ENCODE data around the gene PCDHB15. TPM values are rescaled to one million over a fixed set of nuclear protein-coding genes. Genes with fewer than 3 reads are reported as not detected.
"Not testable (repeated sequence)": the region's sequence is repeated elsewhere in the genome, so short reads cannot be mapped to it uniquely, and the experiment has no call there.

Gene PCDHB15
- polyA plus RNA-seq, result under 1 TPM in 1 of 3 donors, not detected in 2; 0.16 TPM

- H3K27ac Mint-ChIP-seq, result no peak within 1 kb of the TSS
These were observed at the start of gene PCDHB15 for GRCh38 chr5:141245250-141245717. PCDHB15 (plus strand) TSS chr5:141245395; CDS start chr5:141245579, 184 bp downstream.

GRCh38 chr5:141196363-141196762, 48.8 kb upstream of the PCDHB15 start:
- Mint-ChIP-seq H3K27ac (no peak overlapping the region), H3K27me3 (ENCODE audit: low read depth in 3 of 3) (peaks cover 4 to 21% (median 8%) of the 10 kb centered on the region in 3 donors)

More at GRCh38 chr5:141245250-141245717, at the start of gene PCDHB15:
- Mint-ChIP-seq H3K4me1 (no peaks in the 10 kb centered on the region), H3K36me3 (peaks cover 11 to 26% (median 18%) of the 10 kb centered on the region in 3 donors), H3K9me3 (peaks cover 33 to 90% (median 84%) of the 10 kb centered on the region in 6 donors), H3K4me3 (no peak within 1 kb of the TSS), H3K27me3 (ENCODE audit: low read depth in 3 of 3) (peaks cover 0 to 15% (median 15%) of the 10 kb centered on the region in 3 donors)
- DNase-seq, result no peak

GRCh38 chr5:141199359-141200235, 45.6 kb upstream of the PCDHB15 start, which contains the start of gene PCDHB11:
PCDHB11 (plus strand) TSS chr5:141199627; CDS start chr5:141199775, 148 bp downstream.
- H3K27me3 Mint-ChIP-seq (ENCODE audit: low read depth in 3 of 3), result peaks cover 2 to 21% (median 5%) of the 10 kb centered on the region in 3 donors
- H3K4me1 Mint-ChIP-seq, result no peaks in the 10 kb centered on the region
- H3K9me3 Mint-ChIP-seq, result peaks cover 15 to 66% (median 30%) of the 10 kb centered on the region in 6 donors
- H3K36me3 Mint-ChIP-seq, result peaks cover 0 to 8% (median 6%) of the 10 kb centered on the region in 3 donors
- no peak within 1 kb of the TSS for H3K27ac Mint-ChIP-seq
- no peak for DNase-seq
- no peak within 1 kb of the TSS for H3K4me3 Mint-ChIP-seq

More at GRCh38 chr5:141196363-141196762, 48.8 kb upstream of the PCDHB15 start:
- H3K36me3 Mint-ChIP-seq, result peaks cover 0 to 14% (median 9%) of the 10 kb centered on the region in 3 donors
- H3K9me3 Mint-ChIP-seq, result peaks cover 22 to 76% (median 41%) of the 10 kb centered on the region in 6 donors
- no peak for DNase-seq
- H3K4me1 Mint-ChIP-seq, result peaks cover 0 to 1% of the 10 kb centered on the region in 2 donors
- H3K4me3 Mint-ChIP-seq, result no peak overlapping the region

- not testable (repeated sequence) for DNase-seq, H3K4me3 Mint-ChIP-seq, H3K27ac Mint-ChIP-seq, H3K36me3 Mint-ChIP-seq, H3K4me1 Mint-ChIP-seq
- H3K27me3 Mint-ChIP-seq (ENCODE audit: low read depth in 3 of 3), result peaks cover 0 to 23% (median 8%) of the 10 kb centered on the region in 3 donors
- H3K9me3 Mint-ChIP-seq, result peaks cover 13 to 68% (median 27%) of the 10 kb centered on the region in 6 donors
These were observed 44.1 kb upstream of the PCDHB15 start for GRCh38 chr5:141201126-141201525.

- H3K4me3 Mint-ChIP-seq, H3K36me3 Mint-ChIP-seq, H3K27ac Mint-ChIP-seq, H3K4me1 Mint-ChIP-seq, DNase-seq: not testable (repeated sequence)
- peaks cover 9 to 63% (median 23%) of the 10 kb centered on the region in 6 donors for H3K9me3 Mint-ChIP-seq
- H3K27me3 Mint-ChIP-seq (ENCODE audit: low read depth in 3 of 3), result peaks cover 0 to 26% (median 8%) of the 10 kb centered on the region in 3 donors
These were observed 43.5 kb upstream of the PCDHB15 start for GRCh38 chr5:141201646-141202045.

GRCh38 chr5:141208478-141208877, 36.7 kb upstream of the PCDHB15 start, which contains the start of gene PCDHB12:
PCDHB12 (plus strand) TSS chr5:141208719; CDS start chr5:141208908, 189 bp downstream.
- H3K4me3 Mint-ChIP-seq, result no peak within 1 kb of the TSS
- no peak within 1 kb of the TSS for H3K27ac Mint-ChIP-seq
- no peak for DNase-seq
- peaks cover 5 to 28% (median 12%) of the 10 kb centered on the region in 3 donors for H3K27me3 Mint-ChIP-seq (ENCODE audit: low read depth in 3 of 3)
- no peaks in the 10 kb centered on the region for H3K36me3 Mint-ChIP-seq
- peaks cover 6 to 35% (median 9%) of the 10 kb centered on the region in 6 donors for H3K9me3 Mint-ChIP-seq
- no peaks in the 10 kb centered on the region for H3K4me1 Mint-ChIP-seq

- Mint-ChIP-seq H3K9me3 (peaks cover 5 to 43% (median 11%) of the 10 kb centered on the region in 6 donors), H3K27me3 (ENCODE audit: low read depth in 3 of 3) (peaks cover 5 to 25% (median 14%) of the 10 kb centered on the region in 3 donors)
- not testable (repeated sequence) for H3K27ac Mint-ChIP-seq, H3K4me1 Mint-ChIP-seq, H3K4me3 Mint-ChIP-seq, H3K36me3 Mint-ChIP-seq, DNase-seq
These were observed 34.9 kb upstream of the PCDHB15 start for GRCh38 chr5:141210281-141210680.

- DNase-seq, H3K4me3 Mint-ChIP-seq, H3K4me1 Mint-ChIP-seq, H3K36me3 Mint-ChIP-seq, H3K27ac Mint-ChIP-seq: not testable (repeated sequence)
- peaks cover 5 to 25% (median 12%) of the 10 kb centered on the region in 3 donors for H3K27me3 Mint-ChIP-seq (ENCODE audit: low read depth in 3 of 3)
- peaks cover 5 to 39% (median 11%) of the 10 kb centered on the region in 6 donors for H3K9me3 Mint-ChIP-seq
These were observed 34.3 kb upstream of the PCDHB15 start for GRCh38 chr5:141210849-141211248.

GRCh38 chr5:141213656-141214339, 31.4 kb upstream of the PCDHB15 start, which contains the start of gene PCDHB13:
PCDHB13 (plus strand) TSS chr5:141213919; CDS start chr5:141214124, 205 bp downstream.
- peaks cover 5 to 23% (median 14%) of the 10 kb centered on the region in 3 donors for H3K27me3 Mint-ChIP-seq (ENCODE audit: low read depth in 3 of 3)
- H3K36me3 Mint-ChIP-seq, H3K27ac Mint-ChIP-seq, H3K4me1 Mint-ChIP-seq: not testable (repeated sequence)
- peaks cover 7 to 50% (median 19%) of the 10 kb centered on the region in 6 donors for H3K9me3 Mint-ChIP-seq
- H3K4me3 Mint-ChIP-seq, result peak within 1 kb of the TSS in 1 of 5 donors; percentile 20
- DNase-seq, result peak in 1 of 3 donors; percentile 6

GRCh38 chr5:141214583-141214982, 30.6 kb upstream of the PCDHB15 start:
- peaks cover 5 to 20% (median 10%) of the 10 kb centered on the region in 3 donors for H3K27me3 Mint-ChIP-seq (ENCODE audit: low read depth in 3 of 3)
- DNase-seq, H3K36me3 Mint-ChIP-seq, H3K4me1 Mint-ChIP-seq, H3K27ac Mint-ChIP-seq: not testable (repeated sequence)
- peaks cover 7 to 52% (median 18%) of the 10 kb centered on the region in 6 donors for H3K9me3 Mint-ChIP-seq
- peak overlapping the region in 1 of 5 donors; percentile 20 for H3K4me3 Mint-ChIP-seq

GRCh38 chr5:141215504-141215903, 29.7 kb upstream of the PCDHB15 start:
- H3K4me1 Mint-ChIP-seq, H3K27ac Mint-ChIP-seq, H3K36me3 Mint-ChIP-seq, DNase-seq, H3K4me3 Mint-ChIP-seq: not testable (repeated sequence)
- H3K9me3 Mint-ChIP-seq, result peaks cover 7 to 50% (median 16%) of the 10 kb centered on the region in 6 donors
- H3K27me3 Mint-ChIP-seq (ENCODE audit: low read depth in 3 of 3), result peaks cover 5 to 15% (median 8%) of the 10 kb centered on the region in 3 donors

- H3K9me3 Mint-ChIP-seq, result peaks cover 4 to 50% (median 15%) of the 10 kb centered on the region in 6 donors
- H3K36me3 Mint-ChIP-seq, result not testable (repeated sequence)
- peaks cover 5 to 15% (median 8%) of the 10 kb centered on the region in 3 donors for H3K27me3 Mint-ChIP-seq (ENCODE audit: low read depth in 3 of 3)
These were observed 29.2 kb upstream of the PCDHB15 start for GRCh38 chr5:141216035-141216434.

GRCh38 chr5:141223112-141223783, 21.9 kb upstream of the PCDHB15 start, which contains the start of gene PCDHB14:
PCDHB14 (plus strand) TSS chr5:141223343; CDS start chr5:141223506, 163 bp downstream.
- peaks cover 0 to 23% (median 11%) of the 10 kb centered on the region in 3 donors for H3K27me3 Mint-ChIP-seq (ENCODE audit: low read depth in 3 of 3)
- H3K4me3 Mint-ChIP-seq, result peak within 1 kb of the TSS in 1 of 5 donors; percentile 21
- peaks cover 4 to 31% (median 18%) of the 10 kb centered on the region in 6 donors for H3K9me3 Mint-ChIP-seq
- peaks cover 0 to under 1% (median 0%) of the 10 kb centered on the region in 3 donors for H3K36me3 Mint-ChIP-seq
- no peak within 1 kb of the TSS for H3K27ac Mint-ChIP-seq
- DNase-seq, result peak in 1 of 3 donors; percentile 3
- no peaks in the 10 kb centered on the region for H3K4me1 Mint-ChIP-seq

More at GRCh38 chr5:141216035-141216434, 29.2 kb upstream of the PCDHB15 start:
- H3K4me3 Mint-ChIP-seq, H3K27ac Mint-ChIP-seq, H3K4me1 Mint-ChIP-seq, DNase-seq: not testable (repeated sequence)

All from immature natural killer cell (primary cell).